ENCODE data around the gene S100PBP. TPM values are rescaled to one million over a fixed set of nuclear protein-coding genes. Genes with fewer than 3 reads are reported as not detected.
A peak's percentile ranks its signal among the peaks of the same experiment; 100 is the strongest.

The S100PBP gene
- total and polyA plus RNA-seq, 9 of the 15 experiments (the other 6 are each of a cell fraction or from before 2014, with no cell fraction given): 22.9 to 60.2 (median 32.9) TPM

- no peak for TF ChIP-seq HMBOX1 (IDR thresholded peaks at IDR 0.05)
- TF ChIP-seq, protein P1, sequence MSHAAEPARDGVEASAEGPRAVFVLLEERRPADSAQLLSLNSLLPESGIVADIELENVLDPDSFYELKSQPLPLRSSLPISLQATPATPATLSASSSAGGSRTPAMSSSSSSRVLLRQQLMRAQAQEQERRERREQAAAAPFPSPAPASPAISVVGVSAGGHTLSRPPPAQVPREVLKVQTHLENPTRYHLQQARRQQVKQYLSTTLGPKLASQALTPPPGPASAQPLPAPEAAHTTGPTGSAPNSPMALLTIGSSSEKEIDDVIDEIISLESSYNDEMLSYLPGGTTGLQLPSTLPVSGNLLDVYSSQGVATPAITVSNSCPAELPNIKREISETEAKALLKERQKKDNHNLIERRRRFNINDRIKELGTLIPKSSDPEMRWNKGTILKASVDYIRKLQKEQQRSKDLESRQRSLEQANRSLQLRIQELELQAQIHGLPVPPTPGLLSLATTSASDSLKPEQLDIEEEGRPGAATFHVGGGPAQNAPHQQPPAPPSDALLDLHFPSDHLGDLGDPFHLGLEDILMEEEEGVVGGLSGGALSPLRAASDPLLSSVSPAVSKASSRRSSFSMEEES (CRISPR knock-in tag; IDR thresholded peaks at IDR 0.05): no peak
- TF ChIP-seq PHF20 (IDR thresholded peaks at IDR 0.05; ENCODE audit: partially characterized antibody): no peak
- no peak for TF ChIP-seq TAF7 (tag; IDR thresholded peaks at IDR 0.05)
- no peak for TF ChIP-seq GATAD2B (IDR thresholded peaks at IDR 0.05; ENCODE audit: borderline replicate concordance)
- TF ChIP-seq FOSL1 (tag; conservative IDR thresholded peaks at IDR 0.05): no peak
- TF ChIP-seq ZNF583 (CRISPR knock-in tag; IDR thresholded peaks at IDR 0.05): no peak
- no peak for TF ChIP-seq SMC3 (conservative IDR thresholded peaks at IDR 0.05; ENCODE audit: insufficient read depth, low read depth, low read length)
- TF ChIP-seq SAFB (IDR thresholded peaks at IDR 0.05; ENCODE audit: borderline replicate concordance, low read depth, low read length): no peak
- no peak for TF ChIP-seq MYNN (IDR thresholded peaks at IDR 0.05)
- TF ChIP-seq MYNN (CRISPR knock-in tag; IDR thresholded peaks at IDR 0.05): no peak
- TF ChIP-seq, protein P2, sequence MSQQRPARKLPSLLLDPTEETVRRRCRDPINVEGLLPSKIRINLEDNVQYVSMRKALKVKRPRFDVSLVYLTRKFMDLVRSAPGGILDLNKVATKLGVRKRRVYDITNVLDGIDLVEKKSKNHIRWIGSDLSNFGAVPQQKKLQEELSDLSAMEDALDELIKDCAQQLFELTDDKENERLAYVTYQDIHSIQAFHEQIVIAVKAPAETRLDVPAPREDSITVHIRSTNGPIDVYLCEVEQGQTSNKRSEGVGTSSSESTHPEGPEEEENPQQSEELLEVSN (IDR thresholded peaks at IDR 0.05; ENCODE audit: borderline replicate concordance in 1 of 2, extremely low read depth in 1 of 2, insufficient read depth in 1 of 2, insufficient read length in 1 of 2, low read depth in 1 of 2, low read length in 1 of 2, poor library complexity in 1 of 2, severe bottlenecking in 1 of 2): peak in 1 of 2 experiments; percentile 54
- no peak for TF ChIP-seq U2AF2 (optimal IDR thresholded peaks at IDR 0.05; ENCODE audit: low read depth, low read length)
These were observed 53.3 kb downstream of the S100PBP start, which contains the start of gene FNDC5 (continued) for GRCh38 chr1:32870615-32871363.

All from K562 (cell line).